Mesenchymal stem cell (in vitro differentiated cells and primary cell): ENCODE results near the gene PM20D1.

ENCODE experiments used
- DNase-seq: peaks from one replicate; pipeline ENCODE4 v3.0.0-alpha.2; 2013
- H2AFZ ChIP-seq: one replicate; pipeline ENCODE4 v1.6.1; 2013; ENCODE audit warnings: low read depth, mild to moderate bottlenecking, control low read depth, inconsistent platforms, low read length, moderate library complexity
- H2AK5ac ChIP-seq: 2 replicates; pipeline ENCODE4 v1.6.1; 2013; ENCODE audit warnings: low read length, moderate library complexity, mild to moderate bottlenecking, inconsistent platforms; ENCODE audit not compliant: severe bottlenecking
- H2BK120ac ChIP-seq: one replicate; pipeline ENCODE4 v1.6.1; 2013; ENCODE audit warnings: low read depth, mild to moderate bottlenecking, inconsistent platforms, low read length, moderate library complexity
- H2BK12ac ChIP-seq, 2 experiments: one replicate each; pipeline ENCODE4 v1.6.1; 2013; ENCODE audit warnings: inconsistent platforms in 2 of 2, low read length in 2 of 2, mild to moderate bottlenecking in 2 of 2, moderate library complexity in 2 of 2, control low read depth in 1 of 2
- H2BK15ac ChIP-seq: one replicate; pipeline ENCODE4 v1.6.1; 2013; ENCODE audit warnings: mild to moderate bottlenecking, low read depth, inconsistent platforms; ENCODE audit not compliant: poor library complexity, severe bottlenecking
- H2BK5ac ChIP-seq: 2 replicates; pipeline ENCODE4 v1.6.1; 2013; ENCODE audit warnings: low read depth, mild to moderate bottlenecking, low read length, control low read depth, inconsistent platforms; ENCODE audit not compliant: poor library complexity, severe bottlenecking
- H3K14ac ChIP-seq, 2 experiments: one replicate each; pipeline ENCODE4 v1.6.1; 2013; ENCODE audit warnings: inconsistent platforms in 2 of 2, low read length in 2 of 2, control low read depth in 1 of 2, mild to moderate bottlenecking in 1 of 2, moderate library complexity in 1 of 2
- H3K18ac ChIP-seq, 2 experiments: one replicate each; pipeline ENCODE4 v1.6.1; 2013; ENCODE audit warnings: inconsistent platforms in 2 of 2, low read length in 2 of 2, control low read depth in 1 of 2, low read depth in 1 of 2, mild to moderate bottlenecking in 1 of 2
- H3K23ac ChIP-seq, 2 experiments: one replicate each; pipeline ENCODE4 v1.6.1; 2013; ENCODE audit warnings: inconsistent platforms in 2 of 2, low read length in 2 of 2, mild to moderate bottlenecking in 2 of 2, moderate library complexity in 2 of 2, control low read depth in 1 of 2
- H3K27ac ChIP-seq: 2 replicates; pipeline ENCODE4 v1.5.1; 2013; ENCODE audit warnings: mild to moderate bottlenecking, moderate library complexity, low read length, control low read depth, inconsistent platforms; ENCODE audit not compliant: poor library complexity, severe bottlenecking
- H3K27me3 ChIP-seq, 2 experiments: 2 replicates each; pipeline versions ENCODE4 v1.6.1 to v1.7.0; 2013; ENCODE audit warnings: low read length in 2 of 2, mild to moderate bottlenecking in 2 of 2, moderate library complexity in 2 of 2, control low read depth in 1 of 2, inconsistent platforms in 1 of 2; ENCODE audit not compliant: control insufficient read depth in 1 of 2, insufficient read depth in 1 of 2
- H3K36me3 ChIP-seq, 2 experiments: 2 replicates each; pipeline versions ENCODE4 v1.6.1 to v1.7.0; 2013; ENCODE audit warnings: low read length in 2 of 2, control low read depth in 1 of 2, inconsistent platforms in 1 of 2, low read depth in 1 of 2, mild to moderate bottlenecking in 1 of 2; ENCODE audit not compliant: insufficient read depth in 2 of 2, control insufficient read depth in 1 of 2
- H3K4ac ChIP-seq, 2 experiments: one replicate each; pipeline ENCODE4 v1.6.1; 2013; ENCODE audit warnings: inconsistent platforms in 2 of 2, low read length in 2 of 2, mild to moderate bottlenecking in 2 of 2, moderate library complexity in 2 of 2, control low read depth in 1 of 2, low read depth in 1 of 2
- H3K4me1 ChIP-seq: 2 replicates; pipeline ENCODE4 v1.6.1; 2013; ENCODE audit warnings: low read depth, low read length, control low read depth; ENCODE audit not compliant: control insufficient read depth, insufficient read depth
- H3K4me2 ChIP-seq: 2 replicates; pipeline ENCODE4 v1.6.1; 2013; ENCODE audit warnings: low read length, mild to moderate bottlenecking, inconsistent platforms; ENCODE audit not compliant: poor library complexity, severe bottlenecking
- H3K4me3 ChIP-seq, 2 experiments: 2 replicates each; pipeline versions ENCODE4 v1.5.1 to v1.7.0; 2013; ENCODE audit warnings: low read length in 2 of 2, mild to moderate bottlenecking in 2 of 2, control low read depth in 1 of 2, low read depth in 1 of 2; ENCODE audit not compliant: insufficient read depth in 1 of 2
- H3K79me1 ChIP-seq: replicated peaks from 2 replicates; pipeline ENCODE4 v1.6.1; 2013; ENCODE audit warnings: mild to moderate bottlenecking, control low read depth, low read length, inconsistent platforms; ENCODE audit not compliant: poor library complexity, severe bottlenecking
- H3K9ac ChIP-seq: 2 replicates; pipeline ENCODE4 v1.7.0; 2013; ENCODE audit warnings: mild to moderate bottlenecking, low read length, moderate library complexity
- H3K9me3 ChIP-seq: 2 replicates; pipeline ENCODE4 v1.7.0; 2013; ENCODE audit warnings: mild to moderate bottlenecking, low read length; ENCODE audit not compliant: control insufficient read depth
- H4K8ac ChIP-seq: one replicate; pipeline ENCODE4 v1.6.1; 2013; ENCODE audit warnings: inconsistent platforms, mild to moderate bottlenecking, low read length, moderate library complexity
- H4K91ac ChIP-seq: one replicate; pipeline ENCODE4 v1.6.1; 2013; ENCODE audit warnings: mild to moderate bottlenecking, low read length, inconsistent platforms
- WGBS: methylation state at CpG from one replicate; pipeline ENCODE4 v1.1.7; 2013; ENCODE audit warnings: mixed read lengths; 5-methylcytosine and 5-hydroxymethylcytosine counted together

Gene PM20D1

GRCh38 chr1:205791568-205792180 lies 58.3 kb downstream of the PM20D1 start:
- H3K4me2 ChIP-seq: no peak overlapping the region
- no peaks in the 10 kb centered on the region for H3K79me1 ChIP-seq
- H3K4me1 ChIP-seq: no peaks in the 10 kb centered on the region
- no peak overlapping the region for H4K91ac ChIP-seq
- H3K27me3 ChIP-seq: no peaks in the 10 kb centered on the region
- no peak overlapping the region for H2AK5ac ChIP-seq
- H2BK120ac ChIP-seq: no peak overlapping the region
- no peak overlapping the region for H2BK15ac ChIP-seq
- no peak overlapping the region for H2AFZ ChIP-seq
- H3K4me3 ChIP-seq: no peak overlapping the region
- peak; percentile 52 for DNase-seq
- no peak overlapping the region for H3K18ac ChIP-seq
- no peak overlapping the region for H3K27ac ChIP-seq
- H2BK12ac ChIP-seq: no peak overlapping the region
- no peak overlapping the region for H3K9ac ChIP-seq
- H3K4ac ChIP-seq: no peak overlapping the region
- no peak overlapping the region for H3K14ac ChIP-seq
- WGBS: 70% methylated on average over 5 of the region's 5 CpGs
- no peak overlapping the region for H4K8ac ChIP-seq
- no peak overlapping the region for H3K23ac ChIP-seq
- no peak overlapping the region for H2BK5ac ChIP-seq
- H3K36me3 ChIP-seq: peaks cover 38 to 67% of the 10 kb centered on the region in 2 experiments
- no peaks in the 10 kb centered on the region for H3K9me3 ChIP-seq

- no peak overlapping the region for H4K91ac ChIP-seq
- no peak overlapping the region for H3K14ac ChIP-seq
- H3K27ac ChIP-seq: no peak overlapping the region
- no peak for DNase-seq
- H3K9ac ChIP-seq: no peak overlapping the region
- no peak overlapping the region for H2BK15ac ChIP-seq
- no peak overlapping the region for H4K8ac ChIP-seq
- H3K4me2 ChIP-seq: no peak overlapping the region
- peaks cover 10 to 25% of the 10 kb centered on the region in 2 experiments for H3K36me3 ChIP-seq
- H3K4me1 ChIP-seq: peaks cover 2% of the 10 kb centered on the region
- H3K9me3 ChIP-seq: no peaks in the 10 kb centered on the region
- no peak overlapping the region for H2AK5ac ChIP-seq
- H2AFZ ChIP-seq: no peak overlapping the region
- no peaks in the 10 kb centered on the region for H3K27me3 ChIP-seq
- no peak overlapping the region for H3K4ac ChIP-seq
- H3K18ac ChIP-seq: no peak overlapping the region
- H3K4me3 ChIP-seq: no peak overlapping the region
- no peak overlapping the region for H3K23ac ChIP-seq
- H2BK5ac ChIP-seq: no peak overlapping the region
- no peak overlapping the region for H2BK120ac ChIP-seq
- H3K79me1 ChIP-seq: no peaks in the 10 kb centered on the region
- WGBS: 87% methylated on average over 10 of the region's 10 CpGs
- H2BK12ac ChIP-seq: no peak overlapping the region
These were observed 62.5 kb downstream of the PM20D1 start for GRCh38 chr1:205787287-205787916.

- H3K4ac ChIP-seq: no peak overlapping the region
- H3K9ac ChIP-seq: no peak overlapping the region
- H4K8ac ChIP-seq: no peak overlapping the region
- H3K4me2 ChIP-seq: no peak overlapping the region
- no peak overlapping the region for H2BK120ac ChIP-seq
- 62% methylated on average over 3 of the region's 4 CpGs for WGBS
- H4K91ac ChIP-seq: no peak overlapping the region
- no peak overlapping the region for H2AK5ac ChIP-seq
- no peak overlapping the region for H3K18ac ChIP-seq
- H3K27me3 ChIP-seq: no peaks in the 10 kb centered on the region
- H3K36me3 ChIP-seq: peaks cover 7 to 19% of the 10 kb centered on the region in 2 experiments
- H3K4me1 ChIP-seq: peaks cover 2% of the 10 kb centered on the region
- no peak overlapping the region for H2BK12ac ChIP-seq
- no peak overlapping the region for H2BK5ac ChIP-seq
- H3K14ac ChIP-seq: no peak overlapping the region
- H2BK15ac ChIP-seq: no peak overlapping the region
- no peak overlapping the region for H2AFZ ChIP-seq
- no peak overlapping the region for H3K23ac ChIP-seq
- no peak overlapping the region for H3K27ac ChIP-seq
- H3K9me3 ChIP-seq: no peaks in the 10 kb centered on the region
- H3K4me3 ChIP-seq: no peak overlapping the region
- no peaks in the 10 kb centered on the region for H3K79me1 ChIP-seq
- DNase-seq: no peak
These were observed 63.3 kb downstream of the PM20D1 start for GRCh38 chr1:205786601-205787000.

GRCh38 chr1:205785446-205785845 lies 64.5 kb downstream of the PM20D1 start:
- H2BK12ac ChIP-seq: no peak overlapping the region
- H3K4me2 ChIP-seq: no peak overlapping the region

More at GRCh38 chr1:205785446-205785845, 64.5 kb downstream of the PM20D1 start:
- no peaks in the 10 kb centered on the region for H3K27me3 ChIP-seq
- H2BK5ac ChIP-seq: no peak overlapping the region
- H4K8ac ChIP-seq: no peak overlapping the region
- DNase-seq: no peak
- H3K14ac ChIP-seq: no peak overlapping the region
- H2AK5ac ChIP-seq: no peak overlapping the region
- no peak overlapping the region for H4K91ac ChIP-seq
- H3K23ac ChIP-seq: no peak overlapping the region
- H3K4me3 ChIP-seq: no peak overlapping the region
- H3K4ac ChIP-seq: no peak overlapping the region
- peaks cover 3 to 8% of the 10 kb centered on the region in 2 experiments for H3K36me3 ChIP-seq
- no peak overlapping the region for H3K9ac ChIP-seq
- no peak overlapping the region for H2BK120ac ChIP-seq
- H3K79me1 ChIP-seq: no peaks in the 10 kb centered on the region
- 87% methylated on average over 6 of the region's 9 CpGs for WGBS
- no peak overlapping the region for H2AFZ ChIP-seq
- H3K9me3 ChIP-seq: no peaks in the 10 kb centered on the region
- H3K4me1 ChIP-seq: peaks cover 2% of the 10 kb centered on the region
- H2BK15ac ChIP-seq: no peak overlapping the region
- H3K27ac ChIP-seq: no peak overlapping the region
- no peak overlapping the region for H3K18ac ChIP-seq
